ENCODE measurements around the gene CSF2. TPM values are rescaled to one million over a fixed set of nuclear protein-coding genes. Genes with fewer than 3 reads are reported as not detected.

CSF2 gene
- total RNA-seq, 1 experiment from 2014 or later: 0.80 TPM

- Mint-ChIP-seq H3K4me3 (ENCODE audit: low read depth, unreplicated experiment) (no peak overlapping the region), H3K27ac (ENCODE audit: unreplicated experiment) (no peak overlapping the region), H3K27me3 (ENCODE audit: unreplicated experiment) (no peaks in the 10 kb centered on the region), H3K9me3 (ENCODE audit: low read depth, unreplicated experiment) (no peaks in the 10 kb centered on the region), H3K4me1 (ENCODE audit: low read depth, unreplicated experiment) (peaks cover 10% of the 10 kb centered on the region), H3K36me3 (ENCODE audit: insufficient read depth, unreplicated experiment) (no peaks in the 10 kb centered on the region)
- BruUV-seq (replicated peaks): no TSS peak
- no peak for TF ChIP-seq CTCF (IDR thresholded peaks at IDR 0.05; ENCODE audit: unreplicated experiment)
- intact Hi-C loops (cut with micrococcal nuclease; ENCODE audit: unreplicated experiment): loop anchor here (5.0 kb wide), 1 partner anchor 109 kb away; no protein-coding TSS in a partner anchor
- DNase-seq: no peak
- CTCF ChIA-PET: no interaction called here
Measured at GRCh38 chr5:132067941-132068808, 5.4 kb upstream of the CSF2 start.

- Mint-ChIP-seq H3K4me1 (ENCODE audit: low read depth, unreplicated experiment) (peaks cover 24% of the 10 kb centered on the region), H3K36me3 (ENCODE audit: insufficient read depth, unreplicated experiment) (no peaks in the 10 kb centered on the region), H3K27ac (ENCODE audit: unreplicated experiment) (no peak overlapping the region), H3K27me3 (ENCODE audit: unreplicated experiment) (no peaks in the 10 kb centered on the region), H3K9me3 (ENCODE audit: low read depth, unreplicated experiment) (no peaks in the 10 kb centered on the region), H3K4me3 (ENCODE audit: low read depth, unreplicated experiment) (no peak overlapping the region)
- CTCF ChIA-PET: no interaction called here
- no TSS peak for BruUV-seq (replicated peaks)
- no peak for TF ChIP-seq CTCF (IDR thresholded peaks at IDR 0.05; ENCODE audit: unreplicated experiment)
- intact Hi-C loops (cut with micrococcal nuclease; ENCODE audit: unreplicated experiment): loop anchor here (5.0 kb wide), 1 partner anchor 108 kb away; no protein-coding TSS in a partner anchor
- DNase-seq: no peak
Measured at GRCh38 chr5:132069561-132069960, 4.0 kb upstream of the CSF2 start.

GRCh38 chr5:132069994-132070393 lies 3.6 kb upstream of the CSF2 start:
- CTCF ChIA-PET: interaction anchor here (0.5 kb wide), 1 partner anchor 140 kb away, joined by 8 read pairs; no protein-coding TSS in a partner anchor
- no peaks in the 10 kb centered on the region for H3K27me3 Mint-ChIP-seq (ENCODE audit: unreplicated experiment)

More at GRCh38 chr5:132069994-132070393, 3.6 kb upstream of the CSF2 start:
- TF ChIP-seq CTCF (IDR thresholded peaks at IDR 0.05; ENCODE audit: unreplicated experiment): no peak
- Mint-ChIP-seq H3K4me1 (ENCODE audit: low read depth, unreplicated experiment) (peaks cover 28% of the 10 kb centered on the region), H3K36me3 (ENCODE audit: insufficient read depth, unreplicated experiment) (no peaks in the 10 kb centered on the region), H3K4me3 (ENCODE audit: low read depth, unreplicated experiment) (no peak overlapping the region), H3K9me3 (ENCODE audit: low read depth, unreplicated experiment) (no peaks in the 10 kb centered on the region), H3K27ac (ENCODE audit: unreplicated experiment) (no peak overlapping the region)
- no TSS peak for BruUV-seq (replicated peaks)
- intact Hi-C loops (cut with micrococcal nuclease; ENCODE audit: unreplicated experiment): loop anchor here (5.0 to 10.0 kb wide), 2 partner anchors 107 to 295 kb away; partner anchors contain the start of gene SLC22A5
- DNase-seq: no peak
